Lung (tissue), 12 donors: ENCODE results near the gene WNK2. TPM values are rescaled to one million over a fixed set of nuclear protein-coding genes. Genes with fewer than 3 reads are reported as not detected.

ENCODE experiments used
- ATAC-seq: fragments of 200-7000 bp; cut with Tn5 transposase; one replicate; pipeline ENCODE4 v1.9.1; 2020; ENCODE audit warnings: moderate number of reproducible peaks; ENCODE audit not compliant: insufficient read depth, low FRiP score
- DNase-seq, 3 donors: peaks; one replicate each; pipeline ENCODE4 v3.0.0-alpha.2; 2013 to 2017
- H3K27ac ChIP-seq, 2 donors: one replicate each; pipeline ENCODE4 v1.5.1; 2013; ENCODE audit warnings: mild to moderate bottlenecking in 2 of 2, moderate library complexity in 2 of 2, control low read depth in 1 of 2, inconsistent platforms in 1 of 2, low read depth in 1 of 2, low read length in 1 of 2
- H3K27me3 ChIP-seq, 3 donors: one replicate each; pipeline ENCODE4 v1.5.1; 2013; ENCODE audit warnings: low read length in 2 of 3; ENCODE audit not compliant: control insufficient read depth in 3 of 3, insufficient read depth in 3 of 3
- H3K36me3 ChIP-seq, 4 donors: one replicate each; pipeline ENCODE4 v1.5.1; 2013; ENCODE audit warnings: low read length in 4 of 4, mild to moderate bottlenecking in 1 of 4, moderate library complexity in 1 of 4; ENCODE audit not compliant: control insufficient read depth in 4 of 4, insufficient read depth in 4 of 4
- H3K4me1 ChIP-seq, 5 donors: one replicate each; pipeline ENCODE4 v1.5.1; 2013; ENCODE audit warnings: low read length in 5 of 5, mild to moderate bottlenecking in 2 of 5, moderate library complexity in 1 of 5; ENCODE audit not compliant: control insufficient read depth in 5 of 5, insufficient read depth in 5 of 5
- H3K4me3 ChIP-seq: one replicate; pipeline ENCODE4 v1.5.1; 2013; ENCODE audit warnings: mild to moderate bottlenecking, control low read depth, moderate library complexity
- H3K9ac ChIP-seq, 2 donors: one replicate each; pipeline ENCODE4 v1.5.1; 2013; ENCODE audit warnings: low read length in 2 of 2, control low read depth in 1 of 2; ENCODE audit not compliant: insufficient read depth in 1 of 2
- H3K9me3 ChIP-seq, 4 donors: one replicate each; pipeline ENCODE4 v1.5.1; 2013; ENCODE audit warnings: low read length in 3 of 4, mild to moderate bottlenecking in 1 of 4, moderate library complexity in 1 of 4; ENCODE audit not compliant: control insufficient read depth in 4 of 4, insufficient read depth in 3 of 4
- CTCF ChIP-seq: IDR thresholded peaks from 2 replicates; pipeline ENCODE4 v1.5.1; 2012; ENCODE audit warnings: mild to moderate bottlenecking; ENCODE audit errors: control extremely low read depth, extremely low read depth
- WGBS, 2 donors: extraction: QIAGEN DNeasy Blood & Tissue Kit; methylation state at CpG; one replicate each; pipeline ENCODE4 v1.1.7; 2013; 5-methylcytosine and 5-hydroxymethylcytosine counted together
- polyA plus RNA-seq, 2 donors: library from polyadenylated mRNA; stranded (reverse); fragments of 200-250 nt; gene quantifications; one replicate each; pipeline ENCODE4 v1.2.1, GENCODE V29; 2013
- total RNA-seq, 2 donors: library from RNA; depleted of rRNA in 1 of 2; stranded (reverse); fragments of >200 nt in 1 of 2; gene quantifications; one replicate each; pipeline ENCODE4 v1.2.1, GENCODE V29; 2014 to 2021
- donor health status: control.
- donor health status: control.
- donor health status: Bipolar disorder and iron deficiency.
- donor health status: healthy.
- donor health status: DM: yes; HTN: yes; CAD: no.

Gene WNK2
- total and polyA plus RNA-seq, 4 donors: 1.00 to 8.5 (median 2.9) TPM

GRCh38 chr9:93172666-93173364, 11.1 kb upstream of the WNK2 start:
- H3K4me3 ChIP-seq: no peak overlapping the region
- DNase-seq: peak in 1 of 3 donors; percentile 40
- peaks cover 0 to 22% (median 4%) of the 10 kb centered on the region in 5 donors for H3K4me1 ChIP-seq
- H3K9me3 ChIP-seq: no peaks in the 10 kb centered on the region
- WGBS, 2 donors: 87 to 89% methylated on average over 20 of the region's 20 CpGs
- TF ChIP-seq CTCF: no peak
- no peaks in the 10 kb centered on the region for H3K27me3 ChIP-seq
- no peak overlapping the region for H3K9ac ChIP-seq
- H3K36me3 ChIP-seq: no peaks in the 10 kb centered on the region
- ATAC-seq: no peak
- H3K27ac ChIP-seq: no peak overlapping the region

GRCh38 chr9:93173365-93174051, 10.4 kb upstream of the WNK2 start:
- TF ChIP-seq CTCF: no peak

GRCh38 chr9:93174976-93175375, 9.0 kb upstream of the WNK2 start:
- no peaks in the 10 kb centered on the region for H3K27me3 ChIP-seq
- TF ChIP-seq CTCF: no peak
- H3K4me1 ChIP-seq: peaks cover 0 to 21% (median 4%) of the 10 kb centered on the region in 5 donors
- H3K9ac ChIP-seq: no peak overlapping the region
- H3K9me3 ChIP-seq: peaks cover 0 to 5% (median 0%) of the 10 kb centered on the region in 4 donors
- DNase-seq (no peak), ATAC-seq (no peak)
- H3K4me3 ChIP-seq: no peak overlapping the region
- H3K27ac ChIP-seq: no peak overlapping the region
- no peaks in the 10 kb centered on the region for H3K36me3 ChIP-seq
- WGBS, 2 donors: 83 to 86% methylated on average over 3 of the region's 3 CpGs

More at GRCh38 chr9:93173365-93174051, 10.4 kb upstream of the WNK2 start:
- H3K9ac ChIP-seq: no peak overlapping the region
- 58 to 67% methylated on average over 12 of the region's 12 CpGs for whole genome bisulfite sequencing, 2 donors
- no peaks in the 10 kb centered on the region for H3K36me3 ChIP-seq
- ATAC-seq (no peak), DNase-seq (peak; percentile 40 to 86 (median 60))
- H3K9me3 ChIP-seq: no peaks in the 10 kb centered on the region
- no peak overlapping the region for H3K4me3 ChIP-seq
- H3K27ac ChIP-seq: no peak overlapping the region
- H3K4me1 ChIP-seq: peaks cover 0 to 21% (median 4%) of the 10 kb centered on the region in 5 donors
- no peaks in the 10 kb centered on the region for H3K27me3 ChIP-seq
